Lower lobe of right lung (tissue), 2 donors: ENCODE measurements around the gene PHLPP1. TPM values are rescaled to one million over a fixed set of nuclear protein-coding genes. Genes with fewer than 3 reads are reported as not detected.
A peak's percentile ranks its signal among the peaks of the same experiment; 100 is the strongest.

ENCODE experiments used
- ATAC-seq, 2 donors: fragments of 200-7000 bp; cut with Tn5 transposase; one replicate each; pipeline ENCODE4 v1.9.1; 2020 to 2022; ENCODE audit warnings: mild to moderate bottlenecking in 2 of 2, moderate library complexity in 2 of 2
- DNase-seq: peaks from one replicate; pipeline ENCODE4 v3.0.0-alpha.2; 2020
- H3K27ac ChIP-seq: fragments of 200-600 bp; one replicate; pipeline ENCODE4 v1.8.0; 2022
- H3K27me3 ChIP-seq: fragments of 200-600 bp; one replicate; pipeline ENCODE4 v1.8.0; 2022; ENCODE audit warnings: low read depth
- H3K36me3 ChIP-seq: fragments of 200-600 bp; one replicate; pipeline ENCODE4 v1.8.0; 2022; ENCODE audit warnings: mild to moderate bottlenecking
- H3K4me1 ChIP-seq: fragments of 200-600 bp; one replicate; pipeline ENCODE4 v1.8.0; 2022
- H3K4me3 ChIP-seq: fragments of 200-600 bp; one replicate; pipeline ENCODE4 v1.8.0; 2022; ENCODE audit warnings: mild to moderate bottlenecking
- H3K9me3 ChIP-seq: fragments of 200-600 bp; one replicate; pipeline ENCODE4 v1.8.0; 2022
- CTCF ChIP-seq: fragments of 200-600 bp; IDR thresholded peaks from one replicate; pipeline ENCODE4 v1.8.0; 2022; ENCODE audit warnings: antibody characterized with exemption, mild to moderate bottlenecking
- intact Hi-C: fragments of 100-400 bp; cut with DNase I; formaldehyde crosslinking; loops from one replicate; pipeline ENCODE4 v1.11.0; 2022
- total RNA-seq: library from RNA; stranded (reverse); fragmentation: NEBNext Ultra II Directional; extraction: Animal tissue kit (Norgen Biotek cat#: 25700); gene quantifications from one replicate; pipeline ENCODE4 v1.2.1, GENCODE V29; 2021
- donor health status: DM: no; HTN: yes; CAD: no; lungs with severe emphysema.

The PHLPP1 gene
- total RNA-seq, 1 donor from 2014 or later = 12.6 TPM

- no peaks in the 10 kb centered on the region for H3K9me3 ChIP-seq
- peaks cover 42% of the 10 kb centered on the region for H3K4me1 ChIP-seq
- ATAC-seq (peak in 1 of 2 donors; percentile 2), DNase-seq (no peak)
- peak overlapping the region; percentile 71 for H3K4me3 ChIP-seq
- no peak for TF ChIP-seq CTCF
- H3K36me3 ChIP-seq = no peaks in the 10 kb centered on the region
- H3K27me3 ChIP-seq = no peaks in the 10 kb centered on the region
- intact Hi-C loops = loop anchor here (10.0 kb wide), 1 partner anchor 237 kb away; no protein-coding TSS in a partner anchor
- H3K27ac ChIP-seq = peak overlapping the region; percentile 84
Observed at GRCh38 chr18:62717169-62717924, 2.0 kb downstream of the PHLPP1 start.

GRCh38 chr18:62717925-62718800 lies 2.8 kb downstream of the PHLPP1 start:
- Histone ChIP-seq H3K27ac (peak overlapping the region; percentile 84), H3K36me3 (no peaks in the 10 kb centered on the region), H3K27me3 (no peaks in the 10 kb centered on the region), H3K4me1 (peaks cover 42% of the 10 kb centered on the region), H3K9me3 (no peaks in the 10 kb centered on the region), H3K4me3 (peak overlapping the region; percentile 71)
- intact Hi-C loops = loop anchor here (10.0 kb wide), 1 partner anchor 237 kb away; no protein-coding TSS in a partner anchor
- no peak for ATAC-seq
- DNase-seq = no peak
- TF ChIP-seq CTCF = no peak

GRCh38 chr18:62720048-62720447 lies 4.7 kb downstream of the PHLPP1 start:
- TF ChIP-seq CTCF = no peak
- H3K27ac ChIP-seq = no peak overlapping the region
- no peaks in the 10 kb centered on the region for H3K36me3 ChIP-seq
- H3K27me3 ChIP-seq = no peaks in the 10 kb centered on the region
- intact Hi-C loops = no loop called here
- DNase-seq = no peak
- H3K4me3 ChIP-seq = no peak overlapping the region
- no peak for ATAC-seq
- H3K4me1 ChIP-seq = peaks cover 36% of the 10 kb centered on the region
- H3K9me3 ChIP-seq = no peaks in the 10 kb centered on the region

- Histone ChIP-seq H3K27me3 (no peaks in the 10 kb centered on the region), H3K4me1 (peaks cover 36% of the 10 kb centered on the region), H3K27ac (no peak overlapping the region), H3K4me3 (no peak overlapping the region), H3K36me3 (no peaks in the 10 kb centered on the region), H3K9me3 (no peaks in the 10 kb centered on the region)
- no peak for ATAC-seq
- intact Hi-C loops = no loop called here
- TF ChIP-seq CTCF = no peak
- no peak for DNase-seq
Observed at GRCh38 chr18:62720766-62721613, 5.6 kb downstream of the PHLPP1 start.
